Measurements from ENCODE around the gene CD4.
"Not testable (repeated sequence)": the region's sequence is repeated elsewhere in the genome, so short reads cannot be mapped to it uniquely, and the experiment has no call there.

The CD4 gene

GRCh38 chr12:6868211-6869048, 79.1 kb downstream of the CD4 start:
- no peak for DNase-seq (ENCODE audit: low read depth in 2 of 2)

DNA sequence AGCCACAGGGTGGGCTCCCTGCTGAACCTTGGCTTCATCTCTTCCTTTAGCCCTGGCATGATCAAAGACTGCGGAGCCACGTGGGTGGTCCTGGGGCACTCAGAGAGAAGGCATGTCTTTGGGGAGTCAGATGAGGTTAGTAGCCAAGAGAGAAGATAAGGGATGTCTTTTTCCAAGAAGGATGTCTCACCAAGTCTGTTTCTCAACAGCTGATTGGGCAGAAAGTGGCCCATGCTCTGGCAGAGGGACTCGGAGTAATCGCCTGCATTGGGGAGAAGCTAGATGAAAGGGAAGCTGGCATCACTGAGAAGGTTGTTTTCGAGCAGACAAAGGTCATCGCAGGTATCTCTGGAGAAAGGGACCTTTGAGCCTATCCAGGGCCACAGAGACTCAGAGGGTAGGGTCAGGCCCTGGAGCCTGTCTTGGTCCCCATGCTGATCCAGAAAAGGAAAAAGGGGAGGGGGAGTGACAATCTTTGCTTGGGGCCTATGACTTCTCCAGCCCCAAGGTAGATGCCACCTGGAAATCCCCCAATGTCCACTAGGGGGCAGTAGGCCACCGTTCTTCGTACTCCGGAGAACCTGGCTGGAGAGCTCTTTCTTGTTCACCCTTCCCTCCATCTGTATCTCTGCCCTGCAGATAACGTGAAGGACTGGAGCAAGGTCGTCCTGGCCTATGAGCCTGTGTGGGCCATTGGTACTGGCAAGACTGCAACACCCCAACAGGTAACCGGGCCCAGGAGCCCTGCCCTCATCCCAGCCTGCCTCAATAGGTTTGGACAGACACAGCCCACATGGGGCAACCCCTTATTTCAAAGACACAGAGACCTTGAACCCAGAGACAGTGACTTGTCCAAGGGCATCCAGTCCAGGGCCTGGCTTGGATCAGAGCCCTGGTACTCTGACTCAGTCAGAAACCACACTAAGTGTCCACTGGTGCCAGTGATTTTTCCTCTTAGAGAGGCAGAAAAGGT, 80.0 kb downstream of the CD4 start:
- DNase-seq (ENCODE audit: low read depth in 2 of 2): peak; percentile 68 to 77

GRCh38 chr12:6870304-6870703, 81.0 kb downstream of the CD4 start:
- not testable (repeated sequence) for DNase-seq (ENCODE audit: low read depth in 2 of 2)

Measured in stimulated activated CD4-positive, alpha-beta T cell treated with anti-CD3 and anti-CD28 coated beads, Interleukin-15, amount 100 ng/mL, for 48 hours (primary cell).